H54 (cell line): ENCODE data around the gene PLK1.

Experiments used
- DNase-seq: peaks from one replicate; pipeline ENCODE4 v3.0.0; 2011; ENCODE audit warnings: low spot score, mixed read lengths; ENCODE audit not compliant: insufficient read length
- FAIRE-seq: peaks from 3 replicates; lab custom pipeline; 2011; peaks lifted over from hg19 to GRCh38; lab: Jason Lieb, UNC
- POLR2A ChIP-seq: IDR thresholded peaks from 2 replicates; pipeline ENCODE4 v1.6.1; 2011; ENCODE audit warnings: low read depth, mild to moderate bottlenecking, low read length

The PLK1 gene

GRCh38 chr16:23739516-23739915 is 60.8 kb downstream of the PLK1 start:
- DNase-seq = no peak
- no peak for TF ChIP-seq POLR2A
- no peak for FAIRE-seq
